ENCODE data around the gene YJU2. TPM values are rescaled to one million over a fixed set of nuclear protein-coding genes. Genes with fewer than 3 reads are reported as not detected.
A peak's percentile ranks its signal among the peaks of the same experiment; 100 is the strongest.

The YJU2 gene
- polyA plus RNA-seq, 4 donors, result 22.8 to 31.0 (median 29.0) TPM

- H3K4me1 ChIP-seq (ENCODE audit: control insufficient read depth in 3 of 3, insufficient read depth in 2 of 3, low read depth in 1 of 3, low read length in 2 of 3), result peaks cover 0 to 2% (median 0%) of the 10 kb centered on the region in 3 donors
- no peak for FAIRE-seq
- peaks cover 0 to 41% (median 20%) of the 10 kb centered on the region in 3 donors for H3K27me3 ChIP-seq (ENCODE audit: control insufficient read depth in 3 of 3, insufficient read depth in 3 of 3, low read length in 3 of 3)
- peaks cover 0 to 4% of the 10 kb centered on the region in 2 donors for H3K9me3 ChIP-seq (ENCODE audit: control insufficient read depth in 2 of 2, insufficient read depth in 1 of 2, low read depth in 1 of 2, low read length in 1 of 2)
- no peak overlapping the region for H3K27ac ChIP-seq (ENCODE audit: low read depth in 1 of 3, low read length in 2 of 3)
- DNase-seq, result no peak
- H3K36me3 ChIP-seq (ENCODE audit: control insufficient read depth in 3 of 3, insufficient read depth in 2 of 3, low read depth in 1 of 3, low read length in 3 of 3), result no peaks in the 10 kb centered on the region
- H3K4me3 ChIP-seq (ENCODE audit: low read depth in 1 of 3, low read length in 3 of 3), result no peak overlapping the region
- 68 to 82% (median 70%) methylated on average over 4 of the region's 4 CpGs for WGBS, 3 donors
Observed at GRCh38 chr19:4201798-4202197, 45.1 kb upstream of the YJU2 start.

DNA sequence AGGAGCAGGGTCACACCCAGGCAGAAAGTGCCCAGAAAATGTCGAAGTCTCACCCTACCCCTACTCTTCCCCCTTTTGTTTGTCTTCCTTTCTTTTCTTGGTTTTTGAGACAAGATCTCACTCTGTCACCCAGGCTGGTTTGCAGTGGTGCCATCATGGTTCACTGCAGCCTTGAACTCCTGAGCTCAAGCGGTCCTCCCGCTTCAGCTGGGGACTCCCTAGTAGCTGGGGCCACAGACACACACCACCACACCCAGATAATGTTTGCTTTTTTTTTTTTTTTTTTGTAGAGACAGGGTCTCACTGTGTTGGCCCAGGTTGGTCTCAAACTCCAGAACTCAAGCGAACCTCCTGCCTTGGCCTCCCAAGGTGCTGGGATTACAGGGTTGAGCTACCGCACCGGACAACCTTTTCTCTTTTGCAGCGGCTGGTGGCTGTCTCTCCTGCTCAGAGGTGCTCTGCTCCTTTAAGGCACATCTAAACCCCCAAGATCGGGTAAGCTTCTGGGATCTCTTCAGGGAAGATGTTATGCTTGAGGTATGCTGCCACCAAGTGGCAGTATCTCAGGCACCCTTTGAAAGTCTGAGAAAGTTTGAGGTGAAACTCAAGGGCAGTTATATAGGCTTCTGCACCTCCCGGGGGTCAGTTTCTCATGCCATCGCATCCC is 39.9 kb upstream of the YJU2 start:
- no peak for FAIRE-seq

DNA sequence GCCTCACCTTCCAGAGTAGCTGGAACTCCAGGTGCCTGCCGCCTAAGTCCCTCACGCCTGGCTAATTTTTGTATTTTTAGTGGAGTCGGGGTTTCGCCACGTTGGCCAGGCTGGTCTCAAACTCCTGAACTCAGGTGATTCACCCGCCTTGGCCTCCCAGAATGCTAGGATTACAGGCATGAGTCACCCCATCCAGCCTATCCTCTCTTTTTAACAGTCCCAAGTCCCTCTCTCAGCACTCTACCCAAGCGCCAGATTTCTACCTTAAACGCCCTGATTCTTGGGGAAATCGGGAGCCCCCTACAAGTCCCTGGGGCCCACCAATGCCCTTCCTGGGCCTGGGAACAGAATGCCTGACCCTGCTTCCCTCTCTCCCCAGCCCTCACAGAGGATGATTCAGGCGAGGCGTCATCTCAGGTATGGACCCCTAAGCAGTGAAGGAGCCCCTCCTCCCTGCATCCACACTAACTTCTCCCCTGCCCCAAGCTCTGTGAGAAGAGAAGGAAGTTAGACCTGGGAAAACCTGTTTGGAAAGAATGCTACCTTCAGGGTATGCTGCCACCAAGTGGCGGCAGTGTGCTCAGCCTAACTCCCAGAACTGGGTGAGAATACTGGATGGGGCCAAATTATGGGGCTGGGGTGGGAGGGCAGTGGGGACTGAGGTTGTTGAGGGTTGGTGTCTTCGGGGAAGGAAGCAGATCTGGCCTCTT is 38.3 kb upstream of the YJU2 start:
- Histone ChIP-seq H3K4me3 (ENCODE audit: low read depth in 1 of 3, low read length in 3 of 3) (no peak overlapping the region), H3K36me3 (ENCODE audit: control insufficient read depth in 3 of 3, insufficient read depth in 2 of 3, low read depth in 1 of 3, low read length in 3 of 3) (no peaks in the 10 kb centered on the region), H3K4me1 (ENCODE audit: control insufficient read depth in 3 of 3, insufficient read depth in 2 of 3, low read depth in 1 of 3, low read length in 2 of 3) (peaks cover 0 to 2% (median 0%) of the 10 kb centered on the region in 3 donors), H3K27me3 (ENCODE audit: control insufficient read depth in 3 of 3, insufficient read depth in 3 of 3, low read length in 3 of 3) (peaks cover 0 to 4% (median 3%) of the 10 kb centered on the region in 3 donors), H3K27ac (ENCODE audit: low read depth in 1 of 3, low read length in 2 of 3) (no peak overlapping the region), H3K9me3 (ENCODE audit: control insufficient read depth in 2 of 2, insufficient read depth in 1 of 2, low read depth in 1 of 2, low read length in 1 of 2) (no peaks in the 10 kb centered on the region)
- 49 to 72% (median 65%) methylated on average over 13 of the region's 13 CpGs for WGBS, 3 donors
- no peak for FAIRE-seq
- DNase-seq, result peak; percentile 51 to 71

More for the DNA sequence above, 39.9 kb upstream of the YJU2 start:
- WGBS, 3 donors, result 78 to 82% (median 79%) methylated on average over 10 of the region's 10 CpGs
- DNase-seq, result peak; percentile 22 to 38
- Histone ChIP-seq H3K27ac (ENCODE audit: low read depth in 1 of 3, low read length in 2 of 3) (no peak overlapping the region), H3K4me3 (ENCODE audit: low read depth in 1 of 3, low read length in 3 of 3) (no peak overlapping the region), H3K27me3 (ENCODE audit: control insufficient read depth in 3 of 3, insufficient read depth in 3 of 3, low read length in 3 of 3) (peaks cover 0 to 3% (median 0%) of the 10 kb centered on the region in 3 donors), H3K9me3 (ENCODE audit: control insufficient read depth in 2 of 2, insufficient read depth in 1 of 2, low read depth in 1 of 2, low read length in 1 of 2) (no peaks in the 10 kb centered on the region), H3K4me1 (ENCODE audit: control insufficient read depth in 3 of 3, insufficient read depth in 2 of 3, low read depth in 1 of 3, low read length in 2 of 3) (peaks cover 0 to 2% (median 0%) of the 10 kb centered on the region in 3 donors), H3K36me3 (ENCODE audit: control insufficient read depth in 3 of 3, insufficient read depth in 2 of 3, low read depth in 1 of 3, low read length in 3 of 3) (no peaks in the 10 kb centered on the region)

DNA sequence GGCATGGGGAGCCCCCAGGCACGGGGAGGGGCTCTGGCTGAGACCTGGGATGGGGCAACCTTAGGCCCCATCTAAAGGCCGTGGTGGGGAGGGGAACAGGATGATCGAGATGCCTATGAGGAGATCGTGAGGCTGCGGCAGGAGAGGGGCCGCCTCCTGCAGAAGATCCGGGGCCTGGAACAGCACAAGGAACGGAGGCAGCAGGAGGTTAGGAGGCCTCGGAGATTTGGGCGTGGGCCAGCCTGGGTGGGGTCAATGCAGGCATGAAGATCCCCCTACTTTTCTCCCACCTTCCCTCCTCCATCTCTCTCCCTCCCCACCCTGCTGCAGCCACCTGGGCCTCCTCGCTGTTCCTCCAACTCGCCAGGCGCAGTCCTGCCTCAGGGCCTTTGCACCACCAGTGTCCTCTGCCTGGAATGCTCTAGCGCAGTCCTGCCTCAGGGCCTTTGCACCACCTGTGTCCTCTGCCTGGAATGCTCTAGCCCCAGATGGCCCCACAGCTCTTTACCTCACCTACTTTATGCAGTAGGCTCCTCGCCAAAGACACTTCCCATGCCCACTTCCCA is 36.6 kb upstream of the YJU2 start:
- Histone ChIP-seq H3K36me3 (ENCODE audit: control insufficient read depth in 3 of 3, insufficient read depth in 2 of 3, low read depth in 1 of 3, low read length in 3 of 3) (no peaks in the 10 kb centered on the region), H3K27me3 (ENCODE audit: control insufficient read depth in 3 of 3, insufficient read depth in 3 of 3, low read length in 3 of 3) (peaks cover 0 to 4% (median 3%) of the 10 kb centered on the region in 3 donors), H3K9me3 (ENCODE audit: control insufficient read depth in 2 of 2, insufficient read depth in 1 of 2, low read depth in 1 of 2, low read length in 1 of 2) (no peaks in the 10 kb centered on the region), H3K4me1 (ENCODE audit: control insufficient read depth in 3 of 3, insufficient read depth in 2 of 3, low read depth in 1 of 3, low read length in 2 of 3) (no peaks in the 10 kb centered on the region), H3K27ac (ENCODE audit: low read depth in 1 of 3, low read length in 2 of 3) (no peak overlapping the region), H3K4me3 (ENCODE audit: low read depth in 1 of 3, low read length in 3 of 3) (no peak overlapping the region)
- FAIRE-seq, result no peak
- no peak for DNase-seq
- 77 to 89% (median 77%) methylated on average over 14 to 15 of the region's 15 CpGs for WGBS, 3 donors

DNA sequence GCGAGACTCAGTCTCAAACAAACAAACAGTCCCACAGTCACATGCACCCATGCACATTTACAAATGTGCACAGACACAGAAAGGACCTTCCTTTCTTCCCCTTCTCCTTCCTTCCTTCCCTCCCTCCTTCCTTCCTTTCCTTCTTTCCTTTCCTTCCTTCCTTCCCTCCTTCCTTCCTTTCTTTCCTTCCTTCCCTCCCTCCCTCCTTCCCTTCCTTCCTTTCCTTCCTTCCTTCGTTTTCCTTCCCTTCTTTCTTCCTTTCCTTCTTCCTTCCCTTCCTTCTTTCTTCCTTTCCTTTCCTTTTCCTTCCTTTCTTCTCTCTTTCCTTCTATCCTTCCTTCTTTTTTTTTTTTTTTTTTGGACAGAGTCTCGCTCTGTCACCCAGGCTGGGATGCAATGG is 33.8 kb upstream of the YJU2 start:
- 68 to 74% (median 71%) methylated on average over 3 of the region's 3 CpGs for WGBS, 3 donors
- H3K9me3 ChIP-seq (ENCODE audit: control insufficient read depth in 2 of 2, insufficient read depth in 1 of 2, low read depth in 1 of 2, low read length in 1 of 2), result peaks cover 0 to 5% of the 10 kb centered on the region in 2 donors
- H3K27me3 ChIP-seq (ENCODE audit: control insufficient read depth in 3 of 3, insufficient read depth in 3 of 3, low read length in 3 of 3), result peaks cover 0 to 4% (median 3%) of the 10 kb centered on the region in 3 donors
- FAIRE-seq (no peak), DNase-seq (no peak)
- H3K27ac ChIP-seq (ENCODE audit: low read depth in 1 of 3, low read length in 2 of 3), result no peak overlapping the region
- no peak overlapping the region for H3K4me3 ChIP-seq (ENCODE audit: low read depth in 1 of 3, low read length in 3 of 3)
- no peaks in the 10 kb centered on the region for H3K36me3 ChIP-seq (ENCODE audit: control insufficient read depth in 3 of 3, insufficient read depth in 2 of 3, low read depth in 1 of 3, low read length in 3 of 3)
- H3K4me1 ChIP-seq (ENCODE audit: control insufficient read depth in 3 of 3, insufficient read depth in 2 of 3, low read depth in 1 of 3, low read length in 2 of 3), result no peaks in the 10 kb centered on the region

DNA sequence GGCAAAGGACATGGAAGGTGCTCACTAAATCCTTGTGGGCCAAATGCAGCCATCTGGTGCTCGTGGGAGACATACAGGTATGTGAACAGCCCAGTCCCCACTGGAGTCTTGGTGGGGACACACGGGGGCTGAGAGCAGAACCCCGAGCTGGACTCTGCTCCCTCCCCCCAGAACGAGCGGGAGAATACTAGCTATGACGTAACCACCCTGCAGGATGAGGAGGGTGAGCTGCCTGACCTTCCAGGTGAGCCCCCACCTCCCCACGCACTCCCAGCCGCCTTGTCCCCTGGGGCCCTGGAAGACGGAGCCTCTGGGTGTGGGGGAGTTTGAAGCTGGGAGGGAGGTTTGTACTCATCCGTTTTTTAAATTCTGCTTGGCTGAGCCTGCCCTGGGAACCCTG is 31.1 kb upstream of the YJU2 start:
- no peak overlapping the region for H3K27ac ChIP-seq (ENCODE audit: low read depth in 1 of 3, low read length in 2 of 3)
- H3K36me3 ChIP-seq (ENCODE audit: control insufficient read depth in 3 of 3, insufficient read depth in 2 of 3, low read depth in 1 of 3, low read length in 3 of 3), result no peaks in the 10 kb centered on the region
- DNase-seq, result no peak
- H3K4me3 ChIP-seq (ENCODE audit: low read depth in 1 of 3, low read length in 3 of 3), result no peak overlapping the region
- peaks cover 0 to 4% (median 0%) of the 10 kb centered on the region in 3 donors for H3K27me3 ChIP-seq (ENCODE audit: control insufficient read depth in 3 of 3, insufficient read depth in 3 of 3, low read length in 3 of 3)
- H3K4me1 ChIP-seq (ENCODE audit: control insufficient read depth in 3 of 3, insufficient read depth in 2 of 3, low read depth in 1 of 3, low read length in 2 of 3), result no peaks in the 10 kb centered on the region
- H3K9me3 ChIP-seq (ENCODE audit: control insufficient read depth in 2 of 2, insufficient read depth in 1 of 2, low read depth in 1 of 2, low read length in 1 of 2), result peaks cover 0 to 5% of the 10 kb centered on the region in 2 donors
- no peak for FAIRE-seq
- WGBS, 3 donors, result 47 to 63% (median 57%) methylated on average over 10 of the region's 10 CpGs

- H3K4me3 ChIP-seq (ENCODE audit: low read depth in 1 of 3, low read length in 3 of 3), result no peak overlapping the region
- no peaks in the 10 kb centered on the region for H3K4me1 ChIP-seq (ENCODE audit: control insufficient read depth in 3 of 3, insufficient read depth in 2 of 3, low read depth in 1 of 3, low read length in 2 of 3)
- no peak for FAIRE-seq
- no peak for DNase-seq
- H3K27me3 ChIP-seq (ENCODE audit: control insufficient read depth in 3 of 3, insufficient read depth in 3 of 3, low read length in 3 of 3), result peaks cover 0 to 4% (median 0%) of the 10 kb centered on the region in 3 donors
- H3K9me3 ChIP-seq (ENCODE audit: control insufficient read depth in 2 of 2, insufficient read depth in 1 of 2, low read depth in 1 of 2, low read length in 1 of 2), result peaks cover 0 to 5% of the 10 kb centered on the region in 2 donors
- WGBS, 3 donors, result 79 to 84% (median 80%) methylated on average over 6 of the region's 6 CpGs
- H3K36me3 ChIP-seq (ENCODE audit: control insufficient read depth in 3 of 3, insufficient read depth in 2 of 3, low read depth in 1 of 3, low read length in 3 of 3), result no peaks in the 10 kb centered on the region
- no peak overlapping the region for H3K27ac ChIP-seq (ENCODE audit: low read depth in 1 of 3, low read length in 2 of 3)
Observed at GRCh38 chr19:4216846-4217245, 30.0 kb upstream of the YJU2 start.

- no peak for FAIRE-seq
Observed at GRCh38 chr19:4217429-4218264, 29.2 kb upstream of the YJU2 start.

More at GRCh38 chr19:4217429-4218264, 29.2 kb upstream of the YJU2 start:
- no peak overlapping the region for H3K4me3 ChIP-seq (ENCODE audit: low read depth in 1 of 3, low read length in 3 of 3)
- DNase-seq, result no peak
- H3K27me3 ChIP-seq (ENCODE audit: control insufficient read depth in 3 of 3, insufficient read depth in 3 of 3, low read length in 3 of 3), result no peaks in the 10 kb centered on the region
- no peaks in the 10 kb centered on the region for H3K36me3 ChIP-seq (ENCODE audit: control insufficient read depth in 3 of 3, insufficient read depth in 2 of 3, low read depth in 1 of 3, low read length in 3 of 3)
- no peaks in the 10 kb centered on the region for H3K4me1 ChIP-seq (ENCODE audit: control insufficient read depth in 3 of 3, insufficient read depth in 2 of 3, low read depth in 1 of 3, low read length in 2 of 3)
- WGBS, 3 donors, result 95 to 97% (median 96%) methylated on average over 65 to 81 of the region's 81 CpGs
- H3K9me3 ChIP-seq (ENCODE audit: control insufficient read depth in 2 of 2, insufficient read depth in 1 of 2, low read depth in 1 of 2, low read length in 1 of 2), result peaks cover 0 to 5% of the 10 kb centered on the region in 2 donors
- no peak overlapping the region for H3K27ac ChIP-seq (ENCODE audit: low read depth in 1 of 3, low read length in 2 of 3)

All from small intestine (tissue), 7 donors.